ENCODE measurements around the gene CHRNB1.

DNA sequence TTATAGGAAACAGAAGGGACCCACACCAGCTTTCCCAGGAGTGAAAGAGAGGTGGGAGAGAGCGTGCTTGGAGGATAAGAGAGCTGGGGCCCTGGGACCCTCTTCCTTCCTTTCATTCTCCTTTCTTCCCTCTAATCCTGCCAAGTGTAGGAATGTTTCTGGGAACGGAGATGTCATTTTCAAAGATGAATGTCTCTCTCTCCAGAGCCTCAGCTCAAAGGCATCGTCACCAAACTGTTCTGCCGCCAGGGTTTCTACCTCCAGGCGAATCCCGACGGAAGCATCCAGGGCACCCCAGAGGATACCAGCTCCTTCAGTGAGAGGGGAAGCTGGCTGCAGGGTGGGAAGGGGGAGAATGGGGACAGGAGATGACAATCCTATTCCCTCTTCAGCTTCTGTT is 3.6 kb upstream of the CHRNB1 start:
- no peak for TF ChIP-seq POLR2A (IDR thresholded peaks at IDR 0.05)
- TF ChIP-seq CTCF (IDR thresholded peaks at IDR 0.05): no peak

Data from Peyer's patch (tissue), 4 donors.